GM19468 (cell line): ENCODE measurements around the gene SGCE.
"Not testable (repeated sequence)": the region's sequence is repeated elsewhere in the genome, so short reads cannot be mapped to it uniquely, and the experiment has no call there.

Source experiments
- ATAC-seq: cut with Tn5 transposase; IDR thresholded peaks from one replicate; pipeline ENCODE4 v1.9.1; 2021; ENCODE audit warnings: mild to moderate bottlenecking, moderate library complexity, moderate number of reproducible peaks; ENCODE audit not compliant: unreplicated experiment; ENCODE audit errors: extremely low read depth

The SGCE gene

GRCh38 chr7:94655848-94656657, at the start of gene SGCE:
Gene SGCE (minus strand): TSS chr7:94656133. CDS start chr7:94656098, 35 bp downstream.
- ATAC-seq: no peak

- ATAC-seq: not testable (repeated sequence)
These were observed 49.5 kb upstream of the SGCE start for GRCh38 chr7:94705155-94706021.

GRCh38 chr7:94701555-94701973, 45.6 kb upstream of the SGCE start:
- no peak for ATAC-seq

GRCh38 chr7:94700926-94701554, 45.1 kb upstream of the SGCE start:
- ATAC-seq: no peak

GRCh38 chr7:94698275-94698674, 42.3 kb upstream of the SGCE start:
- no peak for ATAC-seq

GRCh38 chr7:94697035-94697974, 41.4 kb upstream of the SGCE start:
- ATAC-seq: no peak

GRCh38 chr7:94687810-94688209, 31.9 kb upstream of the SGCE start:
- no peak for ATAC-seq

GRCh38 chr7:94687076-94687475, 31.1 kb upstream of the SGCE start:
- no peak for ATAC-seq

- ATAC-seq: no peak
These were observed 27.1 kb upstream of the SGCE start for GRCh38 chr7:94683066-94683465.

GRCh38 chr7:94679358-94679757, 23.4 kb upstream of the SGCE start:
- ATAC-seq: no peak

- ATAC-seq: no peak
These were observed 20.5 kb upstream of the SGCE start for GRCh38 chr7:94676431-94676830.

GRCh38 chr7:94675356-94675755, 19.4 kb upstream of the SGCE start:
- no peak for ATAC-seq

- ATAC-seq: no peak
These were observed 15.7 kb upstream of the SGCE start for GRCh38 chr7:94671444-94672235.

- ATAC-seq: no peak
These were observed 14.0 kb upstream of the SGCE start for GRCh38 chr7:94669773-94670495.

- no peak for ATAC-seq
These were observed 11.1 kb upstream of the SGCE start for GRCh38 chr7:94666879-94667587.

- ATAC-seq: no peak
These were observed 9.5 kb upstream of the SGCE start for GRCh38 chr7:94665426-94665825.

GRCh38 chr7:94664023-94664422, 8.1 kb upstream of the SGCE start:
- no peak for ATAC-seq

- no peak for ATAC-seq
These were observed 6.6 kb upstream of the SGCE start for GRCh38 chr7:94662548-94662947.
